Caco-2 (cell line): ENCODE data around the gene CEP112. TPM values are rescaled to one million over a fixed set of nuclear protein-coding genes. Genes with fewer than 3 reads are reported as not detected.

Experiments
- BruUV-seq: library from RNA; stranded (reverse); fragments of 400-500 nt; replicated peaks from 2 replicates; lab custom pipeline; 2021; lab: Mats Ljungman, UMichigan
- CTCF ChIA-PET: fragments of 300-600 bp; sonication (Branson Sonifier 250); formaldehyde crosslinking; loops from one replicate; lab custom pipeline; 2022; ENCODE audit warnings: antibody characterized with exemption; lab: Charles Lee
- POLR2A ChIA-PET: fragments of 300-600 bp; sonication (Branson Sonifier 250); formaldehyde crosslinking; loops from one replicate; lab custom pipeline; 2022; ENCODE audit warnings: antibody characterized with exemption; lab: Charles Lee
- DNase-seq, 2 experiments: peaks; one replicate each; pipeline versions ENCODE4 v3.0.0 to v3.0.0-alpha.2; 2020 to 2022
- H3K27me3 ChIP-seq: replicated peaks from 2 replicates; pipeline ENCODE4 v1.6.0; 2011; ENCODE audit warnings: low read length; ENCODE audit not compliant: control insufficient read depth, insufficient read depth
- H3K36me3 ChIP-seq: 2 replicates; pipeline ENCODE4 v1.5.1; 2011; ENCODE audit warnings: low read length; ENCODE audit not compliant: control insufficient read depth, insufficient read depth
- H3K4me1 ChIP-seq: fragments of 250-450 bp; sonication (Bioruptor Pico); 2 replicates; pipeline ENCODE4 v1.5.1; 2020; ENCODE audit warnings: mild to moderate bottlenecking
- H3K4me3 ChIP-seq: 2 replicates; pipeline ENCODE4 v1.5.1; 2011; ENCODE audit warnings: low read depth, mild to moderate bottlenecking, control low read depth, low read length
- H3K9me3 ChIP-seq: fragments of 250-450 bp; sonication (Bioruptor Pico); 2 replicates; pipeline ENCODE4 v1.5.1; 2020; ENCODE audit warnings: mild to moderate bottlenecking, moderate library complexity
- H3K27ac Mint-ChIP-seq: one replicate; pipeline ENCODE4 v1.8.0; 2022; ENCODE audit warnings: mixed read lengths; ENCODE audit not compliant: unreplicated experiment
- H3K27me3 Mint-ChIP-seq: one replicate; pipeline ENCODE4 v1.8.0; 2022; ENCODE audit warnings: mixed read lengths; ENCODE audit not compliant: insufficient read depth, unreplicated experiment
- H3K36me3 Mint-ChIP-seq: one replicate; pipeline ENCODE4 v1.8.0; 2022; ENCODE audit warnings: mild to moderate bottlenecking, mixed read lengths; ENCODE audit not compliant: insufficient read depth, unreplicated experiment
- H3K4me1 Mint-ChIP-seq: one replicate; pipeline ENCODE4 v1.8.0; 2022; ENCODE audit warnings: low read depth, mixed read lengths; ENCODE audit not compliant: unreplicated experiment
- H3K4me3 Mint-ChIP-seq: one replicate; pipeline ENCODE4 v1.8.0; 2022; ENCODE audit warnings: mild to moderate bottlenecking, moderate library complexity, mixed read lengths; ENCODE audit not compliant: unreplicated experiment
- H3K9me3 Mint-ChIP-seq: one replicate; pipeline ENCODE4 v1.8.0; 2022; ENCODE audit warnings: mixed read lengths; ENCODE audit not compliant: unreplicated experiment
- intact Hi-C: fragments of 100-400 bp; cut with micrococcal nuclease; formaldehyde crosslinking; loops from one replicate; pipeline ENCODE4 v1.10.0; 2022; ENCODE audit not compliant: unreplicated experiment
- total RNA-seq: library from RNA; stranded (reverse); gene quantifications from 2 replicates; pipeline ENCODE4 v1.2.3, GENCODE V29; 2022
- TF ChIP-seq, protein P1 (sequence below), 2 experiments: fragments of 200-600 bp in 1 of 2; IDR thresholded peaks; 1 replicate in 1 of 2; 2 replicates in 1 of 2; pipeline versions ENCODE4 v1.5.1 to v1.8.0; 2011 to 2022; ENCODE audit warnings: antibody characterized with exemption in 1 of 2, control low read depth in 1 of 2, inconsistent platforms in 1 of 2, low read depth in 1 of 2, low read length in 1 of 2, mild to moderate bottlenecking in 1 of 2, moderate library complexity in 1 of 2; ENCODE audit not compliant: insufficient read depth in 1 of 2, severe bottlenecking in 1 of 2, unreplicated experiment in 1 of 2

CEP112 gene
- total RNA-seq, 1 experiment from 2014 or later = 4.7 TPM

DNA sequence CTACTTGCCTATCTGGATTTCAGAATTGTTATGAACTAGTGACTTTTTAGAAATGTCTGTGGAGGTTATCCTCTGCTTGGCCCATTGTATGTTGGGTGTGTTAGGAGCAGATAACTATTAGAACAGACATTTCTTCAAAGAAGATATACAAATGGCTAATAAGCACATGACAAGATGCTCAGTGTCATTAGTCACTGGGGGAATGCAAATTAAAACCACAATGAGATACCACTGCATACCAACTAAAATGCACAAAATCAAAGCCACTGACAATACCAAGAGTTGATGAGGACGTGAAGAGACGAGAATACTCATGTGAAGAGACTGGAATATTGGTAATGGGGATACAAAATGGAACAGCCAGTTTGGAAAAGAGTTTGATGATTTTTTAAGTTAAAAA is 39.2 kb downstream of the CEP112 start:
- intact Hi-C loops = no loop called here
- Histone ChIP-seq H3K4me3 (no peak overlapping the region), H3K27me3 (no peaks in the 10 kb centered on the region), H3K9me3 (no peaks in the 10 kb centered on the region), H3K36me3 (no peaks in the 10 kb centered on the region), H3K4me1 (no peaks in the 10 kb centered on the region)
- no peak for DNase-seq
- H3K27me3 Mint-ChIP-seq = peaks cover 5% of the 10 kb centered on the region
- no peaks in the 10 kb centered on the region for H3K36me3 Mint-ChIP-seq
- H3K4me1 Mint-ChIP-seq = no peaks in the 10 kb centered on the region
- no peak overlapping the region for H3K27ac Mint-ChIP-seq
- ChIA-PET CTCF (no interaction called here), POLR2A (no interaction called here)
- no peak overlapping the region for H3K4me3 Mint-ChIP-seq
- TF ChIP-seq, protein P1, sequence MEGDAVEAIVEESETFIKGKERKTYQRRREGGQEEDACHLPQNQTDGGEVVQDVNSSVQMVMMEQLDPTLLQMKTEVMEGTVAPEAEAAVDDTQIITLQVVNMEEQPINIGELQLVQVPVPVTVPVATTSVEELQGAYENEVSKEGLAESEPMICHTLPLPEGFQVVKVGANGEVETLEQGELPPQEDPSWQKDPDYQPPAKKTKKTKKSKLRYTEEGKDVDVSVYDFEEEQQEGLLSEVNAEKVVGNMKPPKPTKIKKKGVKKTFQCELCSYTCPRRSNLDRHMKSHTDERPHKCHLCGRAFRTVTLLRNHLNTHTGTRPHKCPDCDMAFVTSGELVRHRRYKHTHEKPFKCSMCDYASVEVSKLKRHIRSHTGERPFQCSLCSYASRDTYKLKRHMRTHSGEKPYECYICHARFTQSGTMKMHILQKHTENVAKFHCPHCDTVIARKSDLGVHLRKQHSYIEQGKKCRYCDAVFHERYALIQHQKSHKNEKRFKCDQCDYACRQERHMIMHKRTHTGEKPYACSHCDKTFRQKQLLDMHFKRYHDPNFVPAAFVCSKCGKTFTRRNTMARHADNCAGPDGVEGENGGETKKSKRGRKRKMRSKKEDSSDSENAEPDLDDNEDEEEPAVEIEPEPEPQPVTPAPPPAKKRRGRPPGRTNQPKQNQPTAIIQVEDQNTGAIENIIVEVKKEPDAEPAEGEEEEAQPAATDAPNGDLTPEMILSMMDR (IDR thresholded peaks at IDR 0.05; ENCODE audit: insufficient read depth in 1 of 2, low read depth in 1 of 2, low read length in 1 of 2, severe bottlenecking in 1 of 2, unreplicated experiment in 1 of 2) = no peak
- H3K9me3 Mint-ChIP-seq = peaks cover 3% of the 10 kb centered on the region
- BruUV-seq = no TSS peak

DNA sequence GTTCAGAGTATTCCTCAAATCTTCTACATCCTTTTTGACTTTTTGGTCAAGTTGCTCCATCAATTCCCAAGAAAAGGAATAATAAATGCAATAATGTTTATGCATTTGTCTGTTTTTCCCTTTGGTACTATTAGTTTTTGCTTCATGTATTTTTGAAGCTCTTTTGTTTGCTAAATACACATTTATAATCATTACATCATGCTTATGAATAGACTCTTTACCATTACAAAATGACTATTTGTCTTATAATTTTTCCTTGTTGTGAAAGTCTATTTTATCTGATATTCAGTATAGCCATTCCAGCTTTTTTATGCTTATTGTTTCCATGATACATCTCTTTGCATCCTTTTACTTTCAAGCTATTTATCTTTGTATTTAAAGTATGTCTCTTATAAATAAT is 41.2 kb downstream of the CEP112 start:
- no peak for DNase-seq
- Histone ChIP-seq H3K36me3 (no peaks in the 10 kb centered on the region), H3K9me3 (0 out of 2 replicates have a peak, but pooled peaks cover 4% of the 10 kb centered on the region), H3K4me3 (no peak overlapping the region), H3K27me3 (no peaks in the 10 kb centered on the region), H3K4me1 (no peaks in the 10 kb centered on the region)
- Mint-ChIP-seq H3K27me3 (peaks cover 5% of the 10 kb centered on the region), H3K9me3 (no peaks in the 10 kb centered on the region), H3K27ac (no peak overlapping the region), H3K36me3 (no peaks in the 10 kb centered on the region), H3K4me1 (no peaks in the 10 kb centered on the region), H3K4me3 (no peak overlapping the region)
- BruUV-seq = no TSS peak
- intact Hi-C loops = no loop called here
- ChIA-PET CTCF (interaction anchor here (1.6 kb wide), 1 partner anchor 15 kb away, joined by 4 read pairs; no protein-coding TSS in a partner anchor), POLR2A (no interaction called here)
- TF ChIP-seq, protein P1 (IDR thresholded peaks at IDR 0.05; ENCODE audit: insufficient read depth in 1 of 2, low read depth in 1 of 2, low read length in 1 of 2, severe bottlenecking in 1 of 2, unreplicated experiment in 1 of 2) = no peak

DNA sequence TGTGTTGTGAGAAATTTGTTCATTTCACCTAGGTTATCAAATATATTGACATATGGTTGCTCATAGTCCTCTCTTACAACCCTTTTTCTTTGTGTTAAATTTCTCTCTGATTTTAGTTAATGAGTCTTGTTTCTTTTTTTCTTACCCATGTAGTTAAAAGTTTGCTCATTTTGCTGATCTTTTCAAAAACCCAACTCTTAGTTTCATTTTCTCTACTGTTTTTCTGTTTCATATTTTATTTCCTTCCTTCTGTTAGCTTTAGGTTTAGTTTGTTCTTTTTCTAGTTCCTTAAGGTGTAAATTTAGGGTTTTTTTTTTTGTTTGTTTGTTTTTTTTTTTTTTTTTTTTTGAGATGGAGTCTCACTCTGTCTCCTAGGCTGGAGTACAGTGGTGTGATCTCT is 42.4 kb downstream of the CEP112 start:
- H3K36me3 Mint-ChIP-seq = no peaks in the 10 kb centered on the region
- H3K4me3 ChIP-seq = no peak overlapping the region
- POLR2A ChIA-PET = no interaction called here
- no peaks in the 10 kb centered on the region for H3K27me3 ChIP-seq
- CTCF ChIA-PET = no interaction called here
- no peaks in the 10 kb centered on the region for H3K9me3 Mint-ChIP-seq
- H3K4me1 Mint-ChIP-seq = no peaks in the 10 kb centered on the region
- no peaks in the 10 kb centered on the region for H3K4me1 ChIP-seq
- peaks cover 5% of the 10 kb centered on the region for H3K27me3 Mint-ChIP-seq
- H3K27ac Mint-ChIP-seq = no peak overlapping the region
- BruUV-seq = no TSS peak
- intact Hi-C loops = no loop called here
- H3K4me3 Mint-ChIP-seq = no peak overlapping the region
- no peak for DNase-seq
- H3K36me3 ChIP-seq = no peaks in the 10 kb centered on the region
- TF ChIP-seq, protein P1 (IDR thresholded peaks at IDR 0.05; ENCODE audit: insufficient read depth in 1 of 2, low read depth in 1 of 2, low read length in 1 of 2, severe bottlenecking in 1 of 2, unreplicated experiment in 1 of 2) = no peak
- H3K9me3 ChIP-seq = 0 out of 2 replicates have a peak, but pooled peaks cover 4% of the 10 kb centered on the region
